Stromal cell of bone marrow (primary cell): Measurements from ENCODE around the gene PRUNE2.
"Not testable (repeated sequence)": the region's sequence is repeated elsewhere in the genome, so short reads cannot be mapped to it uniquely, and the experiment has no call there.

Experiments
- DNase-seq: peaks from one replicate; pipeline ENCODE4 v3.0.0-alpha.2; 2012; ENCODE audit warnings: low read depth

PRUNE2 gene

DNA sequence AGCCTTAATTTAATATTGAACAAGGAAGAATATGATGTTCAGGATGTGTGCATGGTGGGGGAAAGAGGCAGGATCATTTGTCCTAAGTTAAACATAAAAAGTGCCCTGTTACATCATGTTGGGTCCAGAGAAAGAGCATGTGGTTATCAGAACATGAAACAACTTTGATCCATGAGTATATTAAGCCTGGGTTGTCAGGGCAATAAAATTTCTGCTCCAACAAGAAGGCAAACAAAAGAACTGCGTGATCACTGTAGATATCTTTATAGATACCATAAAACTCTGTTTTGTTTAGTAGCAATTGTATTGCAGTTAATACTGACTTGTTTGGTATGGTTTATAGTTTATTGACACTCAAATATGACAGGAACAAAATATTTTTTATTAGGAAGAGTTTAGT is 106.4 kb downstream of the PRUNE2 start:
- DNase-seq = no peak

DNA sequence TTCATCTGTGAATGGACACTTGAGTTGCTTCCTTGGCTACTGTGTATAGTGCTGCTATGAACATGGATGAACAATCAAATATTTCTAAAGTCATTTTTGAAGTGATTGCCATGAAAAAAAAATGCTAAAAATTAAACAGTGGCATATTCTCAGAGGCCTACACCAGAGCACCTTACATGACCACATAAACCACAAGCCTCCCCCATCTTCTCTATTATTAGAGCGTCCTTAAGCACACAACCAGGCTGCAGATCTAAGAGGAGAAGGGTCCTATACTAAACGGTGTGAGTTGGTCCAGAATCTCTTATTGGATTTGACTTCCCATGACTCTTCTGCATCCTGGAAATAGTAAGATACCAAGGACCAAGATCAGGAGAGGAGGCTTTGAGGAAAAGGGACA is 107.4 kb downstream of the PRUNE2 start:
- DNase-seq = no peak

DNA sequence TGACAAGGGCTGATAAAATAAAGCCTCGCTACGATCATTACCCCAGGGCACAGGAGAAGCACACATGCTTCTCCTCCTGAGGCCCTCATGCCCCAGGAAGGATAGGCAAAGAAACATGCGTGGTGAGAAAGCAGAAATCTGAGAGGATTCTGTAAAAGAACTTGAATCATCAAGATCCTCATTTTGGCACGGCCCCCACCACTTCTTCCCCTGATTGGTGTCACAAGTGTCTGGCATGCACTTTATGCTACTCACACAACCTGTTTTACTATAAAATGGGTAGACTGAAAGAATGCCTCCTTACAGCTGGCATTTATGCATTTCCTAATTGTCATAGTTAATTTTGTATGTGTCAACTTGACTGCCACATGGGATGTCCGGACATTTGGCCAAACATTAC is 109.6 kb downstream of the PRUNE2 start:
- no peak for DNase-seq

DNA sequence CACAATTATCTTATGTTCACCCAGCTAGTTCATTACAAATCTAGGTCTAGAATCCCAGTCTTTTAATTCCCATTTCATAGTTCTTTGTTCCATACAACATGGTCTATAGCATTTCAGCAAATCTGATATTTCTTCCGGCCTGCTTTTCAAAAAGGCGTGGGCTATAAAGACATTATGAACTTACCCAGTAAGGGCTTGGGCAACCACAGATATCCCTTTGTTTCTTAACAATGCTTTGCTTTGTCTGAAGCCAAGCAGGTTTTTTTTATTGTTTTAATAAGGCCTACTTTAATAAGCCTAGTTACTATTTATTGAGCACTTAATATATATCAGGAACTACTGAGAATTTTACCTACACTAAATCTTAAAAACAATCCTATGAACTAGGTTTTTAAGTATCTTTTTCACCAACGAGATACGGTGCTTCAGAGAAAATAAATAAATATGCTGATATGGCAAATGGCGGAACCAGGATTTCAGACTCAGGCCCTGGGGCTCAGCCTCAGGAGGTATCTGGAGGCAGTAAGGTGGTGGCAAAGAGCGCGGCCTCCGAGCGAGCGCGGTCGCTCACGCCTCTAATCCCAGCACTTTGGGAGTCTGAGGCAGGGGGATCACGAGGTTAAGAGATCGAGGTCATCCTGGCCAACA is 112.0 kb downstream of the PRUNE2 start:
- no peak for DNase-seq

DNA sequence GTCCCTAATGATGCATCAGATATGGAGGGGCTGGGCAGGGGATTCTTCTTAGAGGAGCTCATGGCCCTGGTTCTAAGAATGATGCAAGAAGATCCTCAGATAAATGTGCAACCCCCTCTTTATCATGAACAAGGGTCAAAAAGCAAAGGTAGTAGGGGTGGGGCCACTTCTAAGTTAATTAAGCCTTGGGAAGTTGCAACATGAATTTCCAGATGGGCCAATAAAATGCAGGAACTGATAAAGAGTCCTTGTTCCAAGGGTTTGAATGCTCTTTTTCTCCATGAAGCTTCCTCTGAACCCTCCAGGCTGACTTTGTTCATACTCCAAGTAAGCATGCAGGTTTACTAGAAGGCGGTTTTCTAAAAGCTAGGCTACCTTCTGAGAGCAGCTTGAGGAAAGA is 116.1 kb downstream of the PRUNE2 start:
- no peak for DNase-seq

DNA sequence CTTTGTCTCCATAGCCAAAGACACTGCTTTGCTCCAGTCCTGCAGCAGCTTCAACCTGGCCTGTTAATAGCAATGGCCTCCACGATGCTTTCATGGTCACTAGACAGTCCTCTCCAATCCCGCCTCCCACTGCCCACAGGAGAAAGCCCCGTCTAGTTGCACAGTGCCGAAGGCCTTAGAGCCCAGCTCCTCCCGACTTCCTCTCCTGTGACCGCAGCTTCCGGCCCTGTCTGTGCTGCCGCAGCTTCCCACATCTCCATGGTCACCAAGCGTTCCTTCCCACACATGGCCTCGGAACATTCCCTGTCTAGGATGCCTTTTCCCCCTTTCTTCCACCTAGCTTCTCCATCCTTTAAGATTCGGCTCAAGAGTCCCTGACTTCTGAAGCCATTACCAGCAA is 118.2 kb downstream of the PRUNE2 start:
- DNase-seq = no peak

DNA sequence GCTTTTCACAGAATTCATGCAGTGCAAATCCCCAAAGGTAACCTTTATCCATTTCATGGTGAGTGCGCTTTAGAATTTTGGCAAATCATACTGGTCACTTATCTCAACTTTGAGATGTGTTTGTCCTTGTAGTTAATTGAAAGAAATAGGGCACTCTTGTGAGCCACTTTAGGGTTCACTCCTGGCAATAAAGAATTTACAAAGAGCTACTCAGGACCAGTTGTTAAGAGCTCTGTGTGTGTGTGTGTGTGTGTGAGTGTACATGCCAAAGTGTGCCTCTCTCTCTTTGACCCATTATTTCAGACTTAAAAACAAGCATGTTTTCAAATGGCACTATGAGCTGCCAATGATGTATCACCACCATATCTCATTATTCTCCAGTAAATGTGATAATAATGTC is 120.4 kb downstream of the PRUNE2 start:
- no peak for DNase-seq

DNA sequence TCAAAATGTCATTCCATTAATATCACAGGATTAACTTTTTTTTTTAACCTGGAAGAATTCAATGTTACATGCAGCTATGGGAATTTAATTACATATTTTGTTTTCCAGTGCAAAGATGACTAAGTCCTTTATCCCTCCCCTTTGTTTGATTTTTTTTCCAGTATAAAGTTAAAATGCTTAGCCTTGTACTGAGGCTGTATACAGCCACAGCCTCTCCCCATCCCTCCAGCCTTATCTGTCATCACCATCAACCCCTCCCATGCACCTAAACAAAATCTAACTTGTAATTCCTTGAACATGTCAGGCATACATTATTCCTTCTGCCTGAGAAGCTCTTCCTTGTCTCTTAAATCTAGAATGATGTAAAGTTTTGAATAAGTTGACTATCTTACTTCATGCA is 121.0 kb downstream of the PRUNE2 start:
- DNase-seq = no peak

DNA sequence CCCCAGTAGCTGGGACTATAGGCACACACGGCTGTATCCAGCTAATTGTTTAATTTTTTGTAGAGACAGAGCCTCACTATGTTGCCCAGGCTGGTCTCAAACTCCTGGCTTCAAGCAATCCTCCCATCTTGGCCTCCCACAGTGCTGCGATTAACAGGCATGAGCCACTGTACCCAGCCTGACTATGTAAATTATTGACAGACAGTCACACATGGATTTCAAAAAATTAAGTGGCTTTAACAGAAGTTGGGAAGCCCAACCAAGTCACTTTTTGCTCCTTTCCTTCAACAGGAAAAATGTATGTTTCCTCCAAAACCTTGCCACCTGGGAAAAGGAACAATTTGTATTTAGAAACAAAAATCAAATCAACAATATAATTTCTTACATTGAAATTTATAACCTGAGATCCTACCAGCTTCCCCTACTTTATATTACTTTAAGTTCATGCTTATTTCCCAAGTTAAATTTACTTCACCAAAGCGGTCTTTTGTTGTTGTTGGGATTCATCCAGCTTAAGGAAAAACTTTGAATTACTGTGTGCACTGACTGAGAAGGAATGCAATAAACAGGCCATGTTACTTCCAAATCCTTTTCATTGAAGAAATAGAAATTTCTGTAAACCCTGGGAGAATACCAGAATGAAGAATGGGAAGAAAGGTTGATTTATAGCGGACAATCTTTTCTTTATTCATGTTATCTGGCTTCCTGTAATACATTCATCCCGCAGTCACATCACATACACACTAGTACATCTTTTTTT is 133.0 kb downstream of the PRUNE2 start:
- peak; percentile 36 for DNase-seq

DNA sequence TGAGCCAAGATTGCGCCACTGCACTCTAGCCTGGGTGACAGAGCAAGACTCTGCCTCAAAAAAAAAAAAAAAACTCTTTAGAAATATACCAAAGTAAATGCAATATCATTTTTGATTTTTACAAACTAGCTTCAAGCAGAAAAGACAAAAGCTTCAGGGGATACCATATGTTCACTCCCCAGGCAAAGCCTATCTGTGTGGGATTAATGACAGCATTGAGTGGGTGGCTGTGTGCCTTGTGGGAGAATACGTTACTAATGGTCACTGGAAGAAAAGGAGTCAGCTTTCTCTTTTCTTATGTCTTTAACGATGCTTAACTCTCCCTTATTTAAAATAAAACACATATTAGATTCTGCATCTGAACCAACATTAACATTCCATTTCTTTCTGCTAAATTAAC is 139.8 kb downstream of the PRUNE2 start:
- DNase-seq = no peak

DNA sequence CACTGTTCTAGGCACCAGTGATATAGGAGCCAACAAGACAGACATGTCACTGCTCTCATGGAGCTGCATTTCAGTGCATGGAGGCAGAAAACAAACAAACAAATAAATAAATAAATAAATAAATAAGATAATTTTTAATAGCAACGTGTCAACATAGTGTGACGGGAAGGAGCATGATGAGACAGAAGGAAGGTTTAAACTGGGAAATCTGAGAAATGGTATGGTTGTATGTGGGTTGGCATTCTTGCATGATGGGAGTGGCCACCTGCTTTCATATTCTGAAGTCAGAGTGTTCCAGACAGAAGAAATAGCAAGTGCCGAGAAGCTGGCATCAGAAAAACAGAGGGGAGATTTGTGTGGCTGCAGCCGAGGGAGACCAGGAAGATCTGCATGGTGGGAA is 141.8 kb downstream of the PRUNE2 start, which contains the start of gene PCA3:
Gene PCA3 (plus strand): TSS at position 301 of the 400 bp plus-strand sequence.
- no peak for DNase-seq

DNA sequence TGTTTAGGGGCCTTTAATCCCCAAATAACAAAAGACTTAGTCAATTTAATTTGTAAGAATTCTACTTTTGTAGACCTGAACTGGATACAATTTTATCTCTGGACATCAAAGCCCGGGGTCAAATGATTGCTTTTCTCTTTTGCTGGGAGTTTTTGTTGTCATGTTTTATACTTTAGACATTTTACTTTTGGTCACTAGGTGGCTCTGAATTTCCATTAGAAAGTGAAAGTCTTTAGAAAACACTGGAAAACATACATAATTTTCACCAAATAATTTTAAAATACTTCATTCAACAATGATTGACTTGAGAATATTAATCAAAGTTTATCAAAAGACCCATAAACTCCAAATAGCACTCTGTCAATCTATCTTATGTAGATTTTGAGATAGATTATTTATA is 144.5 kb downstream of the PRUNE2 start:
- no peak for DNase-seq

DNA sequence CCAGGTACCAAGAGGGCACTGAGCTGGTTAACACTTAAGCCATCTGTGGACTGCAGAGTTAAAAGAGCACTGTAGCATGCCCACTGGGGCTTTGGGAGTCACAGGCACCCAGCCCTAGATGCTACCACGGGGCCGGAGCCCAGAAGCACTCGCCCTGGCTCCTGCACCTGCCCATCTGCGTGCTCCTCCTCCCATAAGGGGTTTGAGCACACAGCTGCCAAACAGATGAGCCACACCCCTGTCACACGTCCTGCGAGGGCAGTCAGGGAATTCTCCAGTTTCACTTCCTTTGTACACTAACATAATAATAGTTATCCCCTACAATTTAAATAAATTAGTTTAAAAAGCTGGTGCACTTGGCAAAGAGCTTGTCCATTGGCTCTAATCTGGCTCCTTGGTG is 146.2 kb downstream of the PRUNE2 start:
- no peak for DNase-seq

DNA sequence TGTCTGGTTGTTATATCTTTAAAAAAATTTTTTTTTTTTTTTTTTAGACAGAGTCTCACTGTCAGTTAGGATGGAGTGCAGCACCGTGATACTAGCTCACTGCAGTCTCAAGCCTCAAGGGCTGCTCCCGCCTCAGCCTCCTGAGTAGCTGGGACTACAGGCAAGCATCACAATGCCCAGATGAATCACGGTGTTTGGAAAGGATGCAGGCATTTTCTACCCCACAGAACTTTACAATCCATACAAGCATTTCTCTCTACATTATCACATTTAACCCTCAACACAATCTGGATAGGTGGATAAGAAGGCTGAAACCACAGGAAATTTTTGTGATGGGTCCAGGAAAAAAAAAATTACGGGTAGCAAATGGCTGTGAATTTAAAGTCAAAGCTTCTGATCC is 147.4 kb downstream of the PRUNE2 start:
- no peak for DNase-seq

DNA sequence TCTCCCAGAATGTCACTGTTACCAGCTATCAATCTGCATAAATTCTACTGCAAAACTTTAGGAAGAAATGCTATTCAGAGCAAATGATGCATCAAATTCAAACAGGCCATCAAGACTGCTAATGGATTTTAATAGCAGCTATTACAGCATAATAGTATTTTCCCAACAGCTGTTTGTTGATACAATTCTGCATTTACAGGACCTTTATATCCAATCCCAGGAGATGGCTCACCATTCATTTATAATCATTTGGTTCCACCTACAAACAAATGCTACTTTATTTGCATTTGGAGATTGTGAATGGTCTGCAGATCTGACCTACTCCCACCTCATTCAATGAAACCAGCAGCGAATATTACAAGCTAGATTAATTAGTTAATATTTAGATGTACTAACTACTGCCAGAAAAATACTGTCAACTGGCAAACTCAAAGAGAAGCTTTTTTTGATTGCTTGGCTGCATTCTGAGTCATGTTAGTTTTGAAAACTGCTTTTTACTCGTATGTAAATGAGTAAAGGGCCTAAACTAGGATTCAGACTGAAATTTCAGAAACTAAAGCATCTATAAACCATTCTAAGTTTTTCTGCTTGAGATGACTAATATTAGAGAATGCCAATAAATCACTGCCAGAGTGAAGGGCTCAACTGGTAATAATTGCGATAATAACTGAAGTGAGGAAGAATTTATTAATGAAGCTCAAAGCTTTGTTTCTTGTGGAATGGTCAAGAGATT is 148.8 kb downstream of the PRUNE2 start:
- no peak for DNase-seq

DNA sequence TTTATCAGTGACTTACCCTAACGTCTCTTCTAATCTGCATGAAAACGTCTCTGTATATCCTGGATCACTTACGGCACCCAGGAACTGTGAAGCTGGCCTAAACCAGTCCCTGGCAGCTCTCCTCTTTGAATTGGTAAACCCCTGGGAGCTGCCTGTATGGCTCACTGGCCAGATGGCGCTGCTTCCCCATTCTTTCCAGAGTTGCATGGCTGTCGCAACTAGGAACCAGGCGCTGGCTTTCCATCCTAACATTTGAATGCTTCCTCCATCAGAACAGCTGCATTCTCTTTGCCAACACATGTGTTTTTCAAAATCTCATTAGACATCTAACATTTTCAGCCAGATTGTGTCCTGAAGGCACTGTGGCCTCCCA is 149.7 kb downstream of the PRUNE2 start:
- DNase-seq = no peak

DNA sequence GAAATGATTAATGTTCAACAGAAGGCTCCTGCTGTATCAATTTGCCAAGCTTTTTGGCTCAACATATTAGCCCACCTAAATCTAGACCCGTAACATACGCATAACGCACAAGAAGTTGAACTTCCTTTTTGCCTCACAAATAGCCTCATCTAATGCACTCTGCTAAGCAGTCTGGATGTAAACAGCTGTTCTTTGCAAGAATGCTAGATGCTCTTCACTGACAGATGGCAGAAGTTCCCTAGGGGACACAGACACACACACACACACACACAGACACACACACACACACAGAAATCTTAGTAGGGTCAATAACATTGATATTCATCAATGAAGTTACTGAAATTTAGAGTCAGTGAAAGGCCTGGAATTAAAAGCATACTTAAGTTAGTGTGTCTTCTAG is 154.9 kb downstream of the PRUNE2 start:
- no peak for DNase-seq

DNA sequence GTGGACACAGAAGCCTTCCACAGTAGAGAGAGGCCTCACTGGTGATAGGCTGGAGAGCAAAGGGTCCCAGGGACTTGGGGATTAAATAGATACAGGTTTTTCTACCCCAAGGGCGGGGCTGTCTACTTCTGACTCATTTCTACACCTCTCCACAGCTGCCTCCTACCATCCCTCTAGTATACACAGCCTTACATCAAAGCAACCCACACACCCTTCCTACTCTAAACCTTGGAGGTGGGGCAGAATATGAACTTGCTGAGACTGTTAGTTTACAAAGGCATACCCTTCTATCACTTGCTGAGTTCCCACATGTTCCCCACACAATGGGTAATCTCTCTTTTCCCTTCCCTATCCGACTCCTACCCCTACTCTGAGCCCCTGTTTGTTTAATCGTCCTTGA is 161.6 kb downstream of the PRUNE2 start:
- no peak for DNase-seq

DNA sequence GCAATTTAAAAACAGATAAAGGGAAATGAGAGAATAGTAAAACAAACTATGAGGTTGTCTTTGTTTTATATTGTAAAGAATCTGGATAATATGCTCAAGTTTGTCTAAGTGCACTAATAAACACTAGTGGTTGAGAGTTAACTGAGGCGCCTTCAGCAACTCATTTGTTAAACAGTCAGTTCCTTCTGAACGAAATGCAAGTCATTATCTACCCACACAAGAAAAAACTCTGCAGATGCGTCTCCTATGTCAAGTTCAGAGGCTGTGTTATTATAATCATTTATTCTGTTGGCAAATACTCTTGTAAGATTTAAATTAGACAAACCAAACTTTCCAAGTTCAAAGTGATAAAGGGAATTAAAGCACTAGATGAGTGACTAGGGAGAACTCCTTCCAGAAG is 162.0 kb downstream of the PRUNE2 start:
- DNase-seq = no peak

DNA sequence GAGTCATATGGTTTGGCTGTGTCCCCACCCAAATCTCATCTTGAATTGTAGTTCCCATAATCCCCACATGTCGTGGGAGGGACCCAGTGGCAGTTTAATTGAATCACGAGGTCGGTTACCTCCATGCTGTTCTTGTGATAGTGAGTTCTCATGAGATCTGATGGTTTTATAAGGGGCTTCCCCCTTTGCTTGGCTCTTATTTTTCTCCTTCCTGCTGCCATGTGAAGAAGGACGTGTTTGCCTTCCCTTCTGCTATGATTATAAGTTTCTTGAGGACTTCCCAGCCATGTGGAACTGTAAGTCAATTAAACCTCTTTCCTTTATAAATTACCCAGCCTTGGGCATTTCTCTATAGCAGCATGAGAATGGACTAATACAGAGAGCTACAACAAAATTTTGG is 163.0 kb downstream of the PRUNE2 start:
- DNase-seq = not testable (repeated sequence)

DNA sequence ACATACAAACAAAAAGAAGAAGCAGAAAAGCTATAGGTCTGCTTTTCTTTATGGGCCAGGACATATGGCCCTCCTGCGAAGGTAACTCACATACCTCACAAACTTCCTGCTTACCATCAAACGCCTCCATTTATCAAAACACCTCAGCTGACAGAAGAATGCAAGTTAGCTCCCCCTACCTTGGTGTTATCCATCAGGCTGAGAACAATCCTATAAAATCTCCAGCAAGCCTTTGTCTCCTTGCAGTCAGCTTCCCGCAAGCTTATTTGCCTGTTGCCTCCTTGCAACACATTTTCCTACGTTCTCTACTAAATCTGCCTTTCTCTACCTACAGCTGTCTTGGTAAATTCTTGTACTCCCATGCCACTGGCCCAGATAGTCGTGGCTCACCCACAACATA is 164.4 kb downstream of the PRUNE2 start:
- no peak for DNase-seq

DNA sequence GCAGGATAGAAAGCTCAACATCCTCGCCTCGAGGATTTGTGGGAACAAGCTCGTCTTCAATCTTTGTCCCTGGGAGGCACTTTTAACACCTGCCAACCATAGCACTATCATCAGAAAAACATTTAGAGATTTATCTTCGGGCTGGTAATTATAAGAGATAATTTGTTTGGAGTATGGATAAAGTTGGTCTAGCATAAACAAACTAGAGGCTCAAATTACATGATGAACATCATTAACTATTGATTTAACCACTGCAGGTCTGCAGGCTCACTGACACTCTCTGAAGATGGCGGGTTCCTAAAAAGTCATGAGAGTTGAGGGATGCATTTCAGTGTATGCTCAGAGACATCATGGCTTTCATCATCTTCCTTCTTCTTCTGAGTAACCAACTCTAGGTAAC is 167.5 kb downstream of the PRUNE2 start:
- DNase-seq = no peak

DNA sequence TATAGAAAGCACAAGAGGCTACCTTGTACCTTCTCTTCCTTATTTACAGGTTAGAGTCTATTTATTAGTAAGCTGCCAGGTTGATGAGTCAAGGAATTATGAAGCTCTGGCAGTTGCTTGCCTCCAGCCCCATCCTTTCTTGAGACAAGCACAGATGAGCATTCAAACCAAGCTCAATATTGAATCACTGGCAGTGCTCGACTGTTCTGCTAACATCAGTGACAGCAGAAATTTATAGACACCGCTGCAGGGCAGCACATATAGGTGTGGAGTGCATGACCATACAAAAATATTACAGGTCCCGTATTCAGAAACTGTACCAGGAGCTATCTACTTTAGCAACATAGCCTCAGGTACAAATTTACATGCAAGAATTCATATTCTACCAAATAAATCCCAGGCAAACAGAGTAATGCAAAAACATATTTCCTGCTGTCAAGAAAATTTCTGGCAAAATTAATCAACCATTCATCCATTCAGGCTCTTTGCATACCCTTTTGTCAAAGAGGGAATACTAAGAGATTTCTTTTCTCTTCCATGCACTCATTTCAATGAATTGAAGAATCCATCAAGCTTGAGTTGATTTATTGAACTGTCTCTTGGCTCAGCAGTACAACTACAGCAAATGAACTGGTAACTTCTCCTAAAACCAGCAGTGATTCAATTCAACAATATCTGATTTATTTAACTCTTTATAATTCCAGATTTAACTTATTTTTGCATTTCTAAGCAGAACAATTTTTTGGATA is 168.6 kb downstream of the PRUNE2 start:
- no peak for DNase-seq
